Measurements from ENCODE around the gene UBE2E2.

Gene UBE2E2

DNA sequence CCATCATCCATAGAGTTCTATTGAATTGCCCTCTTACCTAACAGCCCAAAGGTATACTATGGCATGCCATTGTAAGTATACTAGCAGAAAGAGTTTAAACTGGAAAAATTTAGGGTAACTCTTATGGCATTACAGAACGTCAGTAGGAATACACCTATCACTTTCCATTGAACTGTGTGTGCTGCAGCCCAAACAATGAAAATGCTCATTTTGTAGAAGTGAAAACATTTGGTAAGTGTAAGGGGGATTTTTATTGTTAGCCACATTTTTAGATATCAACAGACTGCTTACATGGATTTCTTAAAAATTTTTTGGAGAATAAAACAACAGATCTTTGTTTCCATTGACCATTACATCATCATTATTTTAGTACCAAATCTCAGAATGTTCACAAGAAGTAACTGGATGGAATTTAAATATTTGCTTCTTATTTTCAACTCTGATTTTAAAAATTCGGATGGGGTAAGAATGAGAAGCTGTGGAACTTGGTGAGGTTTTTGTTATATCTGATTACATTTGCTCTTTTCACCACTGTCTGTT, 245.9 kb downstream of the UBE2E2 start:
- TF ChIP-seq, protein P1, sequence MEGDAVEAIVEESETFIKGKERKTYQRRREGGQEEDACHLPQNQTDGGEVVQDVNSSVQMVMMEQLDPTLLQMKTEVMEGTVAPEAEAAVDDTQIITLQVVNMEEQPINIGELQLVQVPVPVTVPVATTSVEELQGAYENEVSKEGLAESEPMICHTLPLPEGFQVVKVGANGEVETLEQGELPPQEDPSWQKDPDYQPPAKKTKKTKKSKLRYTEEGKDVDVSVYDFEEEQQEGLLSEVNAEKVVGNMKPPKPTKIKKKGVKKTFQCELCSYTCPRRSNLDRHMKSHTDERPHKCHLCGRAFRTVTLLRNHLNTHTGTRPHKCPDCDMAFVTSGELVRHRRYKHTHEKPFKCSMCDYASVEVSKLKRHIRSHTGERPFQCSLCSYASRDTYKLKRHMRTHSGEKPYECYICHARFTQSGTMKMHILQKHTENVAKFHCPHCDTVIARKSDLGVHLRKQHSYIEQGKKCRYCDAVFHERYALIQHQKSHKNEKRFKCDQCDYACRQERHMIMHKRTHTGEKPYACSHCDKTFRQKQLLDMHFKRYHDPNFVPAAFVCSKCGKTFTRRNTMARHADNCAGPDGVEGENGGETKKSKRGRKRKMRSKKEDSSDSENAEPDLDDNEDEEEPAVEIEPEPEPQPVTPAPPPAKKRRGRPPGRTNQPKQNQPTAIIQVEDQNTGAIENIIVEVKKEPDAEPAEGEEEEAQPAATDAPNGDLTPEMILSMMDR (IDR thresholded peaks at IDR 0.05; ENCODE audit: low read depth, low read length, missing control alignments), result no peak
- DNase-seq (ENCODE audit: low read depth), result no peak
- no peak overlapping the region for H3K4me3 ChIP-seq (ENCODE audit: low read depth, low read length)

DNA sequence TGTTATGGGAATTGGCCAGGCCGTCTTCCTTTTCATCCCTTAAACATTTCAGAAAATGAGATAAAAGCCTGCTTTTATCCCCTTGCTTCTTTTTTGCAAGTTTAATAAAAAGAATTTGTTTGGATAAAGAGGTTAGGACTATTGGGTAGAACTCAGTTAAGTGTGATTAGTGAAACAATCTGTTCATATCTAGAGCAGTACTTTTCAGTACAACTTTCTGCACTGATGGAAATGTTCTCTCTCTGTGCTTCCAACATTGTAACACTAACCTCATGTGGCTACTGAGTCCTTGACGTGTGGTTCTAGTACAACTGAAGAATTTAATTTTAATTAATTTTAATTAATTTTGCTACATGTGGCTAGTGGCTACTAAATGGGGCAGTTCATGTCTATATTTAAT, 246.9 kb downstream of the UBE2E2 start:
- no peak for DNase-seq (ENCODE audit: low read depth)
- TF ChIP-seq, protein P1 (IDR thresholded peaks at IDR 0.05; ENCODE audit: low read depth, low read length, missing control alignments), result no peak
- no peak overlapping the region for H3K4me3 ChIP-seq (ENCODE audit: low read depth, low read length)

DNA sequence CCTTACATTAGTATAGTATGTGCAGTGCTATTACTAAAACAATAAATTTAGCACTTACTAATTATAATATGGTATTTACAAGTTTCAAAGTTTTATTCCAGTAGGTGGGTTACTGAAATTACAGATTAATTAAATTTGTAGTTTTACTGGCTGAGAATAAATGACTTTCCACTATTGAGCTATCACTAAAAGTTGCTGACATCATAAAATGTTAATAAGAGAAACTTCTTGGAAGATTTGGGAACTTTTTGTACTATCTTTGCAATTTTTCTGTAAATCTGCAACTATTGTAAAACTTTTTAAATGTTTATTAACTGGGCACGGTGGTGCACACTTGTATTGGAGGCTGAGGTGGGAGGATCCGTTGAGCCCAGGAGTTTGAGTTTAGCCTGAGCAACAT, 247.7 kb downstream of the UBE2E2 start:
- no peak for DNase-seq (ENCODE audit: low read depth)
- H3K4me3 ChIP-seq (ENCODE audit: low read depth, low read length), result no peak overlapping the region
- TF ChIP-seq, protein P1 (IDR thresholded peaks at IDR 0.05; ENCODE audit: low read depth, low read length, missing control alignments), result no peak

DNA sequence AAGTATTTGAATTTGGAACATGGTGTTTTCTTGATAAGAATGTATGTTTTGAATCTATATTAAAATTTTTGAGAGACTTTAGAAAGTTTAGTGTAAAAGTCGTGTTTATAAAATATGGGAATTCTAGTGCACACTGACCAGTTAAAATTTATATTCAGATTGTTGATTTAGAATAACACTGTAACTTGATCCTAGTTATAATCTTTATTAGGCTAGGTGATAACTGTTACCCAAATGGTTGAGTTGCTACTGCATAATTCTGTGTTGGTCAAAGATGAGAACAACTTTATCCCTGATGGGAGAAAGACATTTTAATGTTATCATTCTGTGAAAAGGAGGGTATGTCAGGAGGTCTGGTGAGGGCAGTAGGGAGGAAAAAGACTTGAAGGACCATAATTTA, 249.3 kb downstream of the UBE2E2 start:
- no peak for DNase-seq (ENCODE audit: low read depth)
- no peak overlapping the region for H3K4me3 ChIP-seq (ENCODE audit: low read depth, low read length)
- TF ChIP-seq, protein P1 (IDR thresholded peaks at IDR 0.05; ENCODE audit: low read depth, low read length, missing control alignments), result no peak

DNA sequence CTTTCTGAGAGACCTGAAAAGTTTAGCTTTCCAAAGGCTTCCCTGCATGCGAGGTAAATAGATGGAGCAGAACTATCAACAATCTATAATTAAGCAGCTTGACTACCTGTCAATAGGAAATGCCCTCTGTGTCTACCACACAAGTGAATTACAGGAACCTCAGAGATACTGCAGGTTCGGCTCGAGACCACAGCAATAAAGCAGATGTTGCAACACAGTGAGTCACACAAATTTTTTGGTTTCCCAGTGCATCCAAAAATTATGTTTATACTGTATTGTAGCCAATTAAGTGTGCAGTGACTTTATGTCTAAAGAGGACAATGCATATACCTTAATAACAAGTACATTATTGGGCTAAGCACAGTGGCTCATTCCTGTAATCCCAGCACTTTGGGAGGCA, 252.0 kb downstream of the UBE2E2 start:
- TF ChIP-seq, protein P1 (IDR thresholded peaks at IDR 0.05; ENCODE audit: low read depth, low read length, missing control alignments), result no peak
- no peak for DNase-seq (ENCODE audit: low read depth)
- H3K4me3 ChIP-seq (ENCODE audit: low read depth, low read length), result no peak overlapping the region

DNA sequence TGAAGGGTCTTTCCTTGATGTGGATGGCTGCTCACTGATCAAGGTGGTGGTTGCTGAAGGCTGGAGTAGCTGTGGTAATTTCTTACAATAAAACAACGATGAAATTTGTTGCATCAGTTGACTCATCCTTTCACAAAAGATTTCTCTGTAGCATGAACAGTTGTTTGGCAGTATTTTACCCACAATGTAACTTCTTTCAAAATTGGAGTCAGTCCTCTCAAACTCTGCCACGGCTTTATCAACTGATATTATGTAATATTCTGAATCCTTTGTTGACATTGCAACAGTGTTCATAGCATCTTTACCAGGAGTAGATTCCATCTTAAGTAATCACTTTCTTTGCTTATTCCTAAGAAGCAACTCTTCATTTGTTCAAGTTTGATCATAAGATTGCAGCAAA, 252.6 kb downstream of the UBE2E2 start:
- DNase-seq (ENCODE audit: low read depth), result no peak
- TF ChIP-seq, protein P1 (IDR thresholded peaks at IDR 0.05; ENCODE audit: low read depth, low read length, missing control alignments), result no peak
- no peak overlapping the region for H3K4me3 ChIP-seq (ENCODE audit: low read depth, low read length)

DNA sequence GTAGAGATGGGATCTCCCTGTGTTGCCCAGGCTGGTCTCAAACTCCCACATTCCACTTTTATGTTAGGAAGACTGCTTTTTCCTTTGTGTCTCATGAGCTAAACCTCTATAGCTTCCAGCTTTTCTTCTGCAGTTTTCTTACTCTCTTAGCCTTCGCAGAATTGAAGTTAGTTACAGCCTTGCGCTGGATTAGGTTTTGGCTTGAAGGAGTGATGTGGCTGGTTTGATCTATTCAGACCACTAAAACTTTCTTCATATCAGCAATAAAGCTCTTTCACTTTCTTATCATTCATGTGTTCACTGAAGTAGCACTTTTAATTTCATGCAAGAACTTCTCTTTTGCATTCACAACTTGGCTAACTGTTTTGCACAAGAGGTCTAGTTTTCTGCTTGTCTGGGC, 254.6 kb downstream of the UBE2E2 start:
- no peak overlapping the region for H3K4me3 ChIP-seq (ENCODE audit: low read depth, low read length)
- TF ChIP-seq, protein P1 (IDR thresholded peaks at IDR 0.05; ENCODE audit: low read depth, low read length, missing control alignments), result no peak
- DNase-seq (ENCODE audit: low read depth), result no peak
